Cardiac septum (tissue), 1 donor: ENCODE measurements around the gene ABHD8. TPM values are rescaled to one million over a fixed set of nuclear protein-coding genes. Genes with fewer than 3 reads are reported as not detected.

Experiments
- DNase-seq: peaks from one replicate; pipeline ENCODE4 v3.0.0-alpha.2; 2020; ENCODE audit warnings: low spot score
- intact Hi-C: fragments of 100-400 bp; cut with DNase I; formaldehyde crosslinking; loops from one replicate; pipeline ENCODE4 v1.14.0; 2022
- total RNA-seq: library from RNA; stranded (reverse); fragmentation: NEBNext Ultra II Directional; extraction: Animal tissue kit (Norgen Biotek cat#: 25700); gene quantifications from one replicate; pipeline ENCODE4 v1.2.1, GENCODE V29; 2021
- donor health status: DM: no; HTN: no; CAD: no.

The ABHD8 gene
- total RNA-seq, 1 donor from 2014 or later = 8.6 TPM

DNA sequence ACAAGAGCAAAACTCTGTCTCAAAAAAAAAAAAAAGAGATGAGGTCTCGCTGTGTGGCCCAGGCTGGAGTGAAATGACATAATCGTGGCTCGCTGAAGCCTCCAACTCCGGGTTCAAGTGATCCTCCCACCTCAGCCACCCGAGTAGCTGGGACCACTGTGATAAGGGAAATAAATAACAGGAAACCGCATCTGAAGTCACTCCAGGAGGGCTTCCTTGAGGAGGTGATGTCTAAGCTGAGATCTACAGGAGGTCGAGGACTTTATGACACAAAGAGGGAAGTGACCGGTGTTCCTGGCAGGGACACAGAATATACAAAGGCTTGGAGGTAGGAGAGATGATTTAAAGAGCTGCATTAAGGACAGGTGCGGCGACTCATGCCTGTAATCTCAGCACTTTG, 48.6 kb downstream of the ABHD8 start:
- intact Hi-C loops = no loop called here

DNA sequence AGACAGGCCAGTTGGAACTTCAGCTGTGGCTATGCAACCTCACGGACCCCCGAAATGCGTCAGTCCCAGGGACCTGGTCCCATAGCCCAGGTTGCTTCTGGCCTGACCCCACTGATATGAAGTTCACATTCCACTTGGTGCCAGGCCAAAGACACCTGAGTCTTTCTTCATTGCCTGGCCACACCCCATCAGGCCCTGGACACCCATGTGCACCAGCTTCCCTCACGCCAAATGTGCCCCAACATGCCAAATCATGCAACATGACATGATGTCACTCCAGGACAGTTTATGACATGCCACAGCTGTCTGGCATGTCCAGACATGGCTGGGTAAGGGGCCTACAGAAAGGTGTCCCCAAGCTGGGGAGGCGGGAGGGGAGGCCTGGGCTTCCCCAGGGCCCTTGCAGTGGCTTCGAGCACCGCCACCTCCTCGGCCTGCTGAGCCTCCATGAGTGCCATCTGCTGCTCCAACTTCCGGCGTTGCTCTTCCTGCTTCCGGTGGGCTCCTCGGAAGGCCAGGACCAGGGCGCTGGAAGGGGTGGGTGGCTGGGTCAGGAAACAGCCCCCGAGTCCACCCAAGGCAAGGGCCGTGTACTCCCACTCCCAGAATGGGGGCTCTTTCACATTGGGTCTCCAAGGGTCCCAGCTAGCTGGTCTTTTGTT, 53.2 kb downstream of the ABHD8 start:
- intact Hi-C loops = loop anchor here (10.0 kb wide), 1 partner anchor 115 kb away; no protein-coding TSS in a partner anchor
- DNase-seq = no peak

More for the DNA sequence above, 48.6 kb downstream of the ABHD8 start:
- no peak for DNase-seq

DNA sequence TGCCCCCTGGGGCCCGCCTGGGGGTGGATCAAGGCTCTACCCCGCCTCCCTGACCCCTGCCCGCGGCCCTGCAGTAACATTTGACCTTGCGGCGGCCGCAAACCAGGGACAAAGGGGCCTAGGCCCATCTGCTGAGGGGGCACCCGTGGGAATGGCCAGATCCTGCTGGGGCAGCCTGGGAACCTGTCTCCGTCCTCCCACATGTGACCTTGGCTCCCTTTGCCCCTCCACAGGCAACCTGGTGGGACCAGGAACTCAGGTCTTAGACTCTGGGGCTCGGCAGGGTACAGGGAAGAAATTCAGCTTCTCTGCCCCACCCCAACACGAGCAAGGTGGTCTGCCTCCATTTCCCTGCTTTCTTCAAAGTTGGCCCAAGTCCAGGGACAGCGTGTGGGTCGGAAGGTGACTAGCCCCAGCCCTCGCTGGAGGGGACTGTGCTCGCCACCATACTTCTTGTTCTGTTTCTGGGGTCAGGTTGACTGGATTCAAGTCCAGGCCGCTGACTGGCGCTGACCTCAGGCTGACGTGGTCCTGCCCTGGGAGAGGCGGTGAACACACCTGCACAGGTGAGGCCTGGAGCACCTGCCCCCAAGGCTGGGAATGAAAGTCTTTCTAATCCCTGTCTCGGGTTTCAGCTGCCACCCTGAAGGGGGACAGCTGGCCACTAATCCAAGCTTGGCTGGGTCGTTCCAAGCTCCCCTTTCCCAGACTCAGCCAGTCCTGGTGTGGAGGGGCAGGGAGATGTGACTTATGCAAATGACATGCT, 55.0 kb downstream of the ABHD8 start:
- no peak for DNase-seq
- intact Hi-C loops = loop anchor here (10.0 kb wide), 1 partner anchor 113 kb away; no protein-coding TSS in a partner anchor

DNA sequence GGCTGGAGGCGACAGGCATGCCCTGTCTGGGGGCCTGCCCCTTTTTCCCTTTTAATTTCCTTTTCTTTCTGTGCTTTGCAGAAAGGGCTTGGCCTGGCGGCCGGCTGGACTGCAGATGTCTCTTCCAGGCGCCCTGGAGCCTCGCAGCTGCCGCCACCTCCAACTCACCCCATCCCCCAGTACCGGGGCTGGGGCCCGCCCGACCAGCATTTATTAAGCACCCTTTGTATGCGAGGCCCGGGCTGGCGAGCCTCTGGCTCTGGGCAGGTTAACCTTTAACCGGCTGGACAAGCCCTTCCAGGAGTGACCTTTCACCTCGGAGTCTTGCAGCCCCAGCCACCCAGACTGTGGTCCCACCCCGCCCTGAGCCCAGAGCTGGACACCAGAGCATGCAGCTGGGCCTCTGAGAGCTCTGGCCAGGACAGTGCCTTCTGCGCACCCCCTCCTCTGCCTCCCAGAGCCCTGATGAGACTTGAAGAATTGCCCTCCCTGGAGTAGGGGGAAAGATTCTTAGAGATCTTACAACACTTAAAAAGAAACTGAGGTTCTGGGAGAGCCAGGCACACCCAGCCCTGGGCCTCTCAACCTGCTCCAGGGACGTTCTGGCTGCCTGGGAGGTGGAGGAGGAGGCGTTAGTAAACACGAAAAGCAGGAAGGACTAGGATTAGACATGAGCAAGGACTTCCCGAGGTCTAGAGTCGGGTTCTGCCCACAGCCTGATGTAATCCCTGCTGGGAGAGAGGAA, 56.4 kb downstream of the ABHD8 start:
- intact Hi-C loops = loop anchor here (10.0 kb wide), 1 partner anchor 112 kb away; no protein-coding TSS in a partner anchor
- DNase-seq = no peak

DNA sequence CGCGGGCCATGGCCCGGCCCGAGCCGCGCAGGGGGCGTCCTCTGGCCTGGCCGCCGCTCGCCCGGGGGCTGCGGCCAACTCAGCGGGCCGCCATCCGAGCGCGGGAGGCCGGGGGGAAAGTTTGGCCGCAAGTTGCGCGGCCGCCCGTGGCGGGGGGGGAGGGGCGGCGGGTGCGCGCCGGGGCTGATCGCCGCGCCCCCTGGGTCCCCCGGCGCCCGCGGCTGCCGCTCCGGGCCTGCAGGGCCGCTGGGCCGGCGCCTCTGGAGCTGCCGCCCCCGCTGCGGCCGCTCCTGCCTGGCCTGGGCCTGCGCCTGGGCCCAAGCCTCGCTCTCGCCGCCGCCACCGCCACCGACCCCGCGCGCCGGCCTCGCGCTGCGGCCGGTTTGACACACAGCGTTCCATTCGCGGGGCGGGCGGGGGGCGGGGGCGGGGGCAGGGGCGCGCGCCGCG, 57.7 kb downstream of the ABHD8 start, which contains the start of gene NR2F6:
Gene NR2F6, minus strand, starts transcription at position 385 of the 450 bp plus-strand sequence. CDS start 699 bp downstream, outside the sequence.
- intact Hi-C loops = loop anchor here (10.0 kb wide), 1 partner anchor 111 kb away; no protein-coding TSS in a partner anchor

DNA sequence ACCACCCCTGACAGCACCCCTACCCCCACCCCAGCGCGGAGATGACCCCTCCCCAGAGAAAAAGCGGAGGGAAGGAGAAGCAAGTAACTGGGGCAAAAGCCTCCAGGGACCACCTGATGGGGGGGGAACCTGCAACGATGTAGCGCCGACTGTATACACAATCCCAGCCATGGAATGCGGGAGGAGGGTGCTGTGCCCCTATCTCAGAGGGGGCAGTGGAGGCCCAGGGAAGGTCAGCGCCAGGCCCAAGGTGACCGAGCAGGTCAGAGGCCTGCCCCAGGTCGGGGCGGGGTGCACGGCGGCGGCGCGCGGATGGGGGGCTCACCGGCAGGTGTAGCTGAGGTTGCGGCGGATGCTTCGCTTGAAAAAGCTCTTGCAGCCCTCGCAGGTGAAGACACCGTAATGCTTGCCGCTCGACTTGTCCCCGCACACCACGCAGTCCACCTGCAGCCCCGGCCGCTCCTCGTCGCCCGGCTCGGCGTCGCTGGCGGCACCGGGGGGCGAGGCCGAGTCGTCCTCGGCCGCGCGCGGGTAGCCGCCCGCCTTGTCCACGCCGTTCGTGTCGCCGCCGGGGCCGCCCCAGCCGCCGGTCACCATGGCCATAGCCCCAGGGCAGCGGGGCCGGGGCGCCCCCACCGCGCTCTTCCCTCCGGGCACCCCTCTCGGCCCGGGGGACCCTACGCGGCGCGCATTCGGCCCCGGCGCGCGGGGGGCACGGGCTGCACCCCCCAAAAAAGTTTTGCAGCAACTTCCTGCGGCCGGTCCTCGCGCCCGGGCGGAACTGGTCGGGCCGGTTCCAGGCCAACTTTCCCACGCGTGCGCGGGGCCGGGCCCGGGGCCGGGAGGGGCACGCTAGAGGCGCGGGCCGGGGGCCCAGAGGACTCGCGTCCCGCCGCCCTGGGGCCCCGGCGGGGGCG, 58.3 kb downstream of the ABHD8 start:
- no peak for DNase-seq
- intact Hi-C loops = loop anchor here (10.0 kb wide), 1 partner anchor 110 kb away; no protein-coding TSS in a partner anchor

More for the DNA sequence above, 57.7 kb downstream of the ABHD8 start, which contains the start of gene NR2F6:
- no peak for DNase-seq

DNA sequence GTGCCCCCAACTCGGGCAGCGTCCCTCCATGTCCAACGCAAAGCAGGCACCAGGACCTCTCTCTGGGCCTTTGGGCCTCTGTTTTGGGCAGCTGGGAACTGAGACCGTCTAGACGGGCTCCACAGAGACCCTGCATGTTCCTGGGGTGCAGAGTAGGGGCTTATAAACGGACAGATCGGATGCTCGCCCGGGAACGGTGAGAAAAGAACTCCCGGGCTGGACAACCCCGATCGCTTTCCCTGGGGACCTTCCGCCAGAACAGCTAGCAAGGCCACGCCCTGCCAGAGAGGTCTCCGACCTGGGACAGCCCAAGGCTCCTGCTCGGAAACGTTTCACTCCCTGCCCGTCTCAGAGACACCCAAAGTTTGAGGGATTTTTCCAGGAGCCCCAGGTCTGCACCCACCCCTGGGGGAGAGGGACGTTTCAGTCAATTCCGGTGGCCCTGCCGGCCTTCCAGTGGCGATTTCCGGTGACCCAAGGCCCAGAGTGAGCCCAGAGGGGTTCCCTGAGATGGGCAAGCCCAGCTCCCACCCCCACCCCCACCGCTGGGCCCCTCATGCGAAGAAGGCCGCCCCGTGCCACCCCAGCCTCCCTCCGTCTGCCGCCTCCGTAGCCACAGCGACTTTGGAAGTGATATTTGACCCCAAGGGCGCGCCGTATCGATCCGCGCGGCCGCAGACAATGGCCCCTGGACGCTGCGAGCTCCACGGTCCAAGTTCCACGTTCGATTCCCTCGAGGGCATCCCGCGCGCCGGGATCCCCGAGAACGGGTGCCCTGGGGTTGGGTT, 59.2 kb downstream of the ABHD8 start:
- DNase-seq = no peak
- intact Hi-C loops = loop anchor here (10.0 kb wide), 1 partner anchor 109 kb away; no protein-coding TSS in a partner anchor

DNA sequence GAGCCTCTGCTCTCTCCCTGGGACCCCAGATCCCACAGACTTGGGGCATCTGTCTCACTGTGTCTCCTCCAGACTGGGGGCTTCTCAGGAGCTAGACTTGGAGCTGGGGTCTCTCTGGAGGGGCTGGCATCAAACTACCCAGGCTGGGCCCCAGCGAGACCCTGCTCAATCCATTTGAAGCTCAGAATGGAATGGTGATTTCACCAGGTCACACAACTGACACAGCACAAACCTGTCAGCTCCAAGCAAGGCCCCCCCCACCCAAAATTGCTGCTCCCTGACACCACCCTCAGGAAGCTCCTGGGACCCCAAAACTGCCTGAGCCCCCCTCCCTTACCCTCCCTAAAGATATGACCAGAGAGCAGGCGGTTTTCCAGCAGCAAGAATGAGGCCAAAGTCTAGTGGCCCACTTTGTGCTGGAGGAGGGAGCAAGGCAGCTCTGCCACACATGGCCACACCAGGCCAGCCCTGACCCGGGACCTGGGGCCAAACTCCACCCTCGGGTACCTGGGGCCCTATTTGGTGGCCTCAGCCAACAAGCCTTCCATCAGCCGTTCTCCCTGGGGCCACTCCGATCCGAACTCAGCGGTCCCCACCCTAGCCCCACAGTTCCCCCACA, 59.9 kb downstream of the ABHD8 start:
- intact Hi-C loops = loop anchor here (10.0 kb wide), 1 partner anchor 109 kb away; no protein-coding TSS in a partner anchor

DNA sequence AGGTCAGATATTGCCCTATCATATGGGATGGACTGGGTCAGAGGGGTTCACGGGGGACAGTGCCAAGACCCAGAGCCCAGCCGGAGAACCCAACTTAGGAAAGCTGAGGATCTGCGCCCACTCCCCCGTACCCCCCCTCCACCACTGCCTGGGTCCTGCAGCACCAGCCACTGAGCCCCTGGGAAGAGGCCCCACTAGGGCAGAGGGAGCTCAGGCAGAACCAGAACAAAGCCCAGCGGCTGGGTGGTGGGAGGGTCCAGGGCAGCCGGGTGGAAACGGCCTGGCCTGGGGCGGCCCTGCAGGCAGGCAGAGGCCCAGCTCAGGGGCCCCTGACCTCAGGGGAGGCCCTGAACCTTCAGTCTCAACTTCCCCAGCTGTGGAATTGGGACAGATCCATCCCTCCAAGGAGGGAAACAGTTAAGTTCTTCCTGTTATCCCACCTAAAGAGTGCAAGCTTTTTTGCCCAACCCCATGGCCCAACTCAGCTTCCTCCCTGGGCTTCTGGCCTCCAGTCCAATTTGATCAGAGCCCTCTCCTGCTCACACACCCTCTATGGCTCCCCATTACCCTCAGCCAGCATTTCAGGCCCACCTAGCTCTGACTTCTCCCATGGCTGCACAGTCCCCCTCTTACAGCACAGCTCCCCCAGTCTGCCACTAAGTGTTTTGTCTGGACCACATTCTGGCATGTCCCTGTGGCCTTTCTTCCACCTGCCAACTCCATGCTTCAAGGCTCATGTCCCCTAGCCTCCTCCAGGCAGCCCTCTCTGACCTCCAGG, 60.6 kb downstream of the ABHD8 start:
- intact Hi-C loops = loop anchor here (10.0 kb wide), 1 partner anchor 108 kb away; no protein-coding TSS in a partner anchor
- no peak for DNase-seq

More for the DNA sequence above, 59.9 kb downstream of the ABHD8 start:
- no peak for DNase-seq

Other genes with a start within 250 kb of the ABHD8 start
- 2.6 TPM for gene HAUS8, start 228.0 kb downstream of the ABHD8 start, total RNA-seq
- 35.6 TPM for gene MYO9B, start 227.6 kb downstream of the ABHD8 start, total RNA-seq
- 29.1 TPM for gene USE1, start 88.1 kb downstream of the ABHD8 start, total RNA-seq
- gene OCEL1, start 77.2 kb downstream of the ABHD8 start, total RNA-seq = 18.8 TPM
- gene NR2F6, start 57.5 kb downstream of the ABHD8 start, total RNA-seq = 50.5 TPM
- 4.7 TPM for gene USHBP1, start 38.7 kb downstream of the ABHD8 start, total RNA-seq
- 70.5 TPM for gene BABAM1, start 36.0 kb downstream of the ABHD8 start, total RNA-seq
- 0.30 TPM for gene ANKLE1, start 21.5 kb downstream of the ABHD8 start, total RNA-seq
- 136 TPM for gene MRPL34, start 2.4 kb upstream of the ABHD8 start, total RNA-seq
- 38.8 TPM for gene DDA1, start 6.1 kb upstream of the ABHD8 start, total RNA-seq
- gene ANO8, start 31.4 kb upstream of the ABHD8 start, total RNA-seq = 7.3 TPM
- 9.8 TPM for gene GTPBP3, start 34.1 kb upstream of the ABHD8 start, total RNA-seq
- 32.8 TPM for gene PLVAP, start 73.9 kb upstream of the ABHD8 start, total RNA-seq
- gene CCDC194, start 90.8 kb upstream of the ABHD8 start, total RNA-seq = 0.40 TPM
- gene BST2, start 102.2 kb upstream of the ABHD8 start, total RNA-seq = 29.8 TPM
- 14.3 TPM for gene MVB12A, start 116.6 kb upstream of the ABHD8 start, total RNA-seq
- not detected for gene TMEM221, start 145.2 kb upstream of the ABHD8 start, total RNA-seq
- gene NXNL1, start 157.5 kb upstream of the ABHD8 start, total RNA-seq = 0.59 TPM
- gene SLC27A1, start 167.1 kb upstream of the ABHD8 start, total RNA-seq = 35.9 TPM
- 24.8 TPM for gene PGLS, start 208.2 kb upstream of the ABHD8 start, total RNA-seq